ENCODE data around the gene NHLRC1. TPM values are rescaled to one million over a fixed set of nuclear protein-coding genes. Genes with fewer than 3 reads are reported as not detected.

Gene NHLRC1
- polyA plus RNA-seq, 3 donors from 2014 or later: 1.1 to 4.4 (median 1.6) TPM

GRCh38 chr6:18121580-18122127 lies 823 bp downstream of the NHLRC1 start:
- H3K9me3 Mint-ChIP-seq: no peaks in the 10 kb centered on the region
- H3K27ac Mint-ChIP-seq: peak overlapping the region in 3 of 6 donors; percentile 34 to 80 (median 46)
- H3K36me3 Mint-ChIP-seq: peaks cover 0 to 4% (median 0%) of the 10 kb centered on the region in 3 donors
- peaks cover 13 to 20% of the 10 kb centered on the region in 2 donors for H3K4me1 Mint-ChIP-seq
- H3K27me3 Mint-ChIP-seq (ENCODE audit: low read depth in 3 of 3): peaks cover 2 to 11% (median 5%) of the 10 kb centered on the region in 3 donors
- no peak for DNase-seq
- peak overlapping the region; percentile 73 to 90 (median 79) for H3K4me3 Mint-ChIP-seq

- Mint-ChIP-seq H3K9me3 (no peaks in the 10 kb centered on the region), H3K36me3 (peaks cover 0 to 4% (median 0%) of the 10 kb centered on the region in 3 donors), H3K27me3 (ENCODE audit: low read depth in 3 of 3) (peaks cover 2 to 13% (median 5%) of the 10 kb centered on the region in 3 donors), H3K27ac (no peak overlapping the region), H3K4me1 (peaks cover 20 to 31% of the 10 kb centered on the region in 2 donors), H3K4me3 (no peak overlapping the region)
- no peak for DNase-seq
These were observed 3.2 kb downstream of the NHLRC1 start for GRCh38 chr6:18119236-18119635.

- Mint-ChIP-seq H3K27ac (no peak overlapping the region), H3K36me3 (peaks cover 0 to 4% (median 0%) of the 10 kb centered on the region in 3 donors), H3K4me3 (no peak overlapping the region), H3K9me3 (no peaks in the 10 kb centered on the region), H3K27me3 (ENCODE audit: low read depth in 3 of 3) (peaks cover 2 to 12% (median 5%) of the 10 kb centered on the region in 3 donors), H3K4me1 (peaks cover 20 to 31% of the 10 kb centered on the region in 2 donors)
- no peak for DNase-seq
These were observed 4.1 kb downstream of the NHLRC1 start for GRCh38 chr6:18118330-18118729.

GRCh38 chr6:18117136-18117535 lies 5.3 kb downstream of the NHLRC1 start:
- DNase-seq: no peak
- H3K27me3 Mint-ChIP-seq (ENCODE audit: low read depth in 3 of 3): peaks cover 0 to 11% (median 2%) of the 10 kb centered on the region in 3 donors
- H3K4me3 Mint-ChIP-seq: no peak overlapping the region
- H3K27ac Mint-ChIP-seq: no peak overlapping the region
- peaks cover 0 to 4% (median 0%) of the 10 kb centered on the region in 3 donors for H3K36me3 Mint-ChIP-seq
- H3K4me1 Mint-ChIP-seq: peaks cover 13 to 23% of the 10 kb centered on the region in 2 donors
- no peaks in the 10 kb centered on the region for H3K9me3 Mint-ChIP-seq

- peaks cover 6 to 12% of the 10 kb centered on the region in 2 donors for H3K4me1 Mint-ChIP-seq
- H3K27me3 Mint-ChIP-seq (ENCODE audit: low read depth in 3 of 3): peaks cover 0 to 9% (median 0%) of the 10 kb centered on the region in 3 donors
- H3K4me3 Mint-ChIP-seq: peak overlapping the region in 1 of 5 donors; percentile 28
- H3K36me3 Mint-ChIP-seq: peaks cover 0 to 4% (median 0%) of the 10 kb centered on the region in 3 donors
- H3K9me3 Mint-ChIP-seq: no peaks in the 10 kb centered on the region
- H3K27ac Mint-ChIP-seq: peak overlapping the region in 2 of 6 donors; percentile 3 to 43
- DNase-seq: peak; percentile 17 to 24 (median 17)
These were observed 7.1 kb downstream of the NHLRC1 start for GRCh38 chr6:18115356-18115755.

- peaks cover 2 to 20% (median 13%) of the 10 kb centered on the region in 6 donors for H3K9me3 Mint-ChIP-seq
- H3K27me3 Mint-ChIP-seq (ENCODE audit: low read depth in 3 of 3): peaks cover 0 to 6% (median 3%) of the 10 kb centered on the region in 3 donors
- DNase-seq: no peak
- peaks cover 6 to 11% (median 6%) of the 10 kb centered on the region in 3 donors for H3K36me3 Mint-ChIP-seq
- H3K4me1 Mint-ChIP-seq: peaks cover under 1 to 2% of the 10 kb centered on the region in 2 donors
- H3K4me3 Mint-ChIP-seq: no peak overlapping the region
- H3K27ac Mint-ChIP-seq: no peak overlapping the region
These were observed 12.3 kb downstream of the NHLRC1 start for GRCh38 chr6:18110162-18110561.

- H3K4me3 Mint-ChIP-seq: no peak overlapping the region
- peaks cover 2 to 20% (median 13%) of the 10 kb centered on the region in 6 donors for H3K9me3 Mint-ChIP-seq
- no peaks in the 10 kb centered on the region for H3K4me1 Mint-ChIP-seq
- H3K27ac Mint-ChIP-seq: no peak overlapping the region
- H3K27me3 Mint-ChIP-seq (ENCODE audit: low read depth in 3 of 3): peaks cover 0 to 6% (median 6%) of the 10 kb centered on the region in 3 donors
- no peak for DNase-seq
- H3K36me3 Mint-ChIP-seq: peaks cover 6 to 11% (median 6%) of the 10 kb centered on the region in 3 donors
These were observed 15.4 kb downstream of the NHLRC1 start for GRCh38 chr6:18107061-18107460.

GRCh38 chr6:18102783-18103509 lies 19.5 kb downstream of the NHLRC1 start:
- Mint-ChIP-seq H3K4me3 (no peak overlapping the region), H3K27me3 (ENCODE audit: low read depth in 3 of 3) (peaks cover 0 to 5% (median 4%) of the 10 kb centered on the region in 3 donors), H3K27ac (no peak overlapping the region), H3K36me3 (peaks cover 6 to 11% (median 6%) of the 10 kb centered on the region in 3 donors), H3K4me1 (no peaks in the 10 kb centered on the region), H3K9me3 (peaks cover 2 to 20% (median 13%) of the 10 kb centered on the region in 6 donors)
- DNase-seq: no peak

- Mint-ChIP-seq H3K36me3 (peaks cover 1 to 6% (median 2%) of the 10 kb centered on the region in 3 donors), H3K4me1 (no peaks in the 10 kb centered on the region), H3K4me3 (no peak overlapping the region), H3K27ac (no peak overlapping the region), H3K27me3 (ENCODE audit: low read depth in 3 of 3) (peaks cover 0 to 5% (median 4%) of the 10 kb centered on the region in 3 donors), H3K9me3 (peaks cover 2 to 15% (median 8%) of the 10 kb centered on the region in 6 donors)
- no peak for DNase-seq
These were observed 20.6 kb downstream of the NHLRC1 start for GRCh38 chr6:18101873-18102272.

GRCh38 chr6:18101271-18101670 lies 21.2 kb downstream of the NHLRC1 start:
- Mint-ChIP-seq H3K36me3 (peaks cover 0 to 4% (median 0%) of the 10 kb centered on the region in 3 donors), H3K27me3 (ENCODE audit: low read depth in 3 of 3) (peaks cover 0 to 5% (median 4%) of the 10 kb centered on the region in 3 donors), H3K27ac (no peak overlapping the region), H3K9me3 (peaks cover 2 to 9% (median 5%) of the 10 kb centered on the region in 6 donors), H3K4me3 (no peak overlapping the region), H3K4me1 (no peaks in the 10 kb centered on the region)
- no peak for DNase-seq

GRCh38 chr6:18100296-18100695 lies 22.2 kb downstream of the NHLRC1 start:
- peaks cover 0 to 5% (median 4%) of the 10 kb centered on the region in 3 donors for H3K27me3 Mint-ChIP-seq (ENCODE audit: low read depth in 3 of 3)

GRCh38 chr6:18099511-18099910 lies 23.0 kb downstream of the NHLRC1 start:
- Mint-ChIP-seq H3K4me1 (no peaks in the 10 kb centered on the region), H3K9me3 (no peaks in the 10 kb centered on the region), H3K4me3 (no peak overlapping the region), H3K27ac (no peak overlapping the region), H3K36me3 (no peaks in the 10 kb centered on the region), H3K27me3 (ENCODE audit: low read depth in 3 of 3) (peaks cover 0 to 5% (median 4%) of the 10 kb centered on the region in 3 donors)
- no peak for DNase-seq

More at GRCh38 chr6:18100296-18100695, 22.2 kb downstream of the NHLRC1 start:
- H3K27ac Mint-ChIP-seq: no peak overlapping the region
- H3K4me1 Mint-ChIP-seq: no peaks in the 10 kb centered on the region
- H3K9me3 Mint-ChIP-seq: no peaks in the 10 kb centered on the region
- no peaks in the 10 kb centered on the region for H3K36me3 Mint-ChIP-seq
- H3K4me3 Mint-ChIP-seq: no peak overlapping the region
- no peak for DNase-seq

GRCh38 chr6:18096423-18096822 lies 26.1 kb downstream of the NHLRC1 start:
- Mint-ChIP-seq H3K27ac (no peak overlapping the region), H3K9me3 (no peaks in the 10 kb centered on the region), H3K27me3 (ENCODE audit: low read depth in 3 of 3) (peaks cover 0 to 2% (median 2%) of the 10 kb centered on the region in 3 donors), H3K36me3 (peaks cover 0 to 4% (median 0%) of the 10 kb centered on the region in 3 donors), H3K4me3 (no peak overlapping the region), H3K4me1 (no peaks in the 10 kb centered on the region)
- no peak for DNase-seq

GRCh38 chr6:18091382-18091781 lies 31.1 kb downstream of the NHLRC1 start:
- H3K27me3 Mint-ChIP-seq (ENCODE audit: low read depth in 3 of 3): peaks cover 1 to 2% (median 2%) of the 10 kb centered on the region in 3 donors
- H3K4me1 Mint-ChIP-seq: no peaks in the 10 kb centered on the region
- H3K36me3 Mint-ChIP-seq: peaks cover 0 to 7% (median 4%) of the 10 kb centered on the region in 3 donors
- peaks cover 0 to 10% (median 0%) of the 10 kb centered on the region in 6 donors for H3K9me3 Mint-ChIP-seq
- no peak overlapping the region for H3K27ac Mint-ChIP-seq
- no peak overlapping the region for H3K4me3 Mint-ChIP-seq
- DNase-seq: no peak

Data from immature natural killer cell (primary cell).